HG03565 (cell line): Measurements from ENCODE around the gene MPC2.

Experiments used
- ATAC-seq: cut with Tn5 transposase; IDR thresholded peaks from one replicate; pipeline ENCODE4 v1.9.1; 2021; ENCODE audit warnings: mild to moderate bottlenecking, moderate library complexity; ENCODE audit not compliant: unreplicated experiment

Gene MPC2

DNA sequence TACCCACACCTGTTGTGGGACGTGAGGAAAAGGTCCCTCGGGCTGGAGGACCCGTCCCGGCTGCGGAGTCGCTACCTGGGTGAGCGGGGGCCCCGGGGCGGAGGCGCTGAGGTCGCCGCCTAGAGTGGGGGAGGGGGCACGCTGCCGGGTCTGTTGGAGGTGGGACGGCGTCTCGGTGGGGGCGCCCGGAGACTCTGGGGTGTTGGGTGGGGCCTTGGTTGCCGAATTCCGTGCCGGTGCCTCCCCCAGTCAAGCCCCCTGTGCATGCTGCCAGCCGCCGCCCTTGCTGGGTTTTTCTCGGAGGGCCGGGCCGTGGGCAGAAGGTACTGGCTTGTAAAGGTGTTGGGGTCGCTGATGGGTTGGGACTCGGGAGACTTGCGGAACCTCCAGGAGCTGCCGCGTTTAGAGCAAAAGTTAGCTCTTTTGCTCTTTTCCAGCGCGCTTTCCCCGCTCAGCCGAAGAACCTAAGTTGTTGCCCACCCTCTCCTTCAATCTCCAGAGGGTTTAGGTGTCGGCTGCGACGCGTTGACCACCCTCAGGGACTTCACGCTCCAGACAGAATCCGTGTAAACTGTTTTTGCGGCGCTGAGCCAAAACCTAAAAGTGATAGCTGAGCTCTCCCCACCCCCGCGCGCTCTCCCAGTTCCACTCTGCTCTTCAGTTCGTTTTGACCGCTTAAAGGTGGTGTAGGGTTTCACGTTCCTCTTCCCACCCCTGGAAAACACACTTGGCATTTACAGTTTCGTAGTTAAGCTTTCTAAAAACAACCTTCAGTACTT lies at the start of gene MPC2:
TSS of gene MPC2 (minus strand) at position 143 of the 779 bp plus-strand sequence. CDS start 1,231 bp downstream, outside the sequence.
- no peak for ATAC-seq

DNA sequence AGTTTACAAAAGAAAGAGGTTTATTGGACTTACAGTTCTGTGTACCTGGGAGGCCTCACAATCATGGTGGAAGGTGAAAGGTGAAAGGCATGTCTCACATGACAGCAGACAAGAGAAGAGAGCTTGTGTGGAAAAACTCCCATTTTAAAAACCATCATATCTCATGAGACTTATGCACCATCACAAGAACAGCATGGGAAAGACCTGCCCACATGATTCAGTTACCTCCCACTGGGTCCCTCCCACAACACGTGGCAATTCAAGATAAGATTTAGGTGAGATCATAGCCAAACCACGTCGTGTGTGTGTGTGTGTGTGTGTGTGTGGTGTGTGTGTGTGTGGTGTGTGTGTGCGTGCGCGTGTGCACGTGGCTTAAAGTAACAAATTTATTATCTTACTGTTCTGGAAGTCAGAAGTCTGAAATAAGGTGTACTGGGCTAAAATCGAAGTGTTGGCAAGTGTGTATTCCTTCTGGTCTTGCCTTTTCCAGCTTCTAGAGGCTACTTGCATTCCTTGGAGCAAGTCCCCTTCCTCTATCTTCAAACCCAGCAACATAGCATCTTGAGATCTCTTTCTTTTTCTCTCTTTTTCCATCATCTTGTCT lies 48.1 kb upstream of the MPC2 start:
- ATAC-seq, result no peak

DNA sequence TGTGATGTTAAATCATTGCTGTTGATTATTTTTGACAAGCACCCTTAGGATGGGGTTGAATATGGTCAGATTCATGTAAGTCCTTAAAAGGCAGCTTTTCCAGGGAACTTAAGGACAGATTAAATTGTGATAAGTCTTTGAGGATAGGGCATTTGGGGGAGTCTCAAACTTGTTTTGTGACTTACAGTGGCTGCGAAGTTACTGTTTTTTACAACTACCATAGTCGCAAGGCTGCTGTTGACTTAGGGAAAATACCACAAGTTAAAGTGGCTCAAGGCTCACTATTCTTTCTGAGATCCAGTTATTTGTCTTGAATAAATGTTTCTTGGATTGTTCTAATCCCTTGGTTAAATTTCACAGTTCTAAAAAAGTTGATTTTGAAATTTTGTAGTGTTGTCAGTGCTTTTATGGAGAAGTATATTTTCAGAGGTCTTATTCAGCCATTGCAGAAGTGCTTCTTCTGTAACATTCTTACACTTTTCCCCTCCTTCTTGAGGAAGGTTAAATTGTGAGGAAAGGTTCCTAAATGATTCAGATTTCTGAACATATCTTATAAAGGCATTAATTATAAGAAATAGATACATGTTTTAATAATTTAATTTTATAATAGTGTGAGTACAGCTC lies 47.0 kb upstream of the MPC2 start:
- no peak for ATAC-seq

DNA sequence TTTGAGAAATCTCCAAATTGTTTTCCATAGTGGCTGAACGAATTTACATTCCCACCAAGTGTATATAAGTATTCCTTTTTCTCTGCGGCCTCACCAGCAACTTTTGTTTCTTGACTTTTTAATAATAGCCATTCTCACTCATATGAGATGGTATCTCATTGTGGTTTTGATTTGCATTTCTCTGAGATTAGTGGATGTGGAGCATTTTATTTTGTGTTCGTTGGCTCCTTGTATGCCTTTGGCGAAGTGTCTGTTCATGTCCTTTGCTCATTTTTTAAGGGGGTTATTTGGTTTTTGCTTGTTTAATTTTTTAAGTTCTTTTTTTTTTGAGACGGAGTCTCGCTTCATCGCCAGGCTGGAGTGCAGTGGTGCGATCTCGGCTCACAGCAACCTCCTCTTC lies 45.1 kb upstream of the MPC2 start:
- ATAC-seq, result no peak

DNA sequence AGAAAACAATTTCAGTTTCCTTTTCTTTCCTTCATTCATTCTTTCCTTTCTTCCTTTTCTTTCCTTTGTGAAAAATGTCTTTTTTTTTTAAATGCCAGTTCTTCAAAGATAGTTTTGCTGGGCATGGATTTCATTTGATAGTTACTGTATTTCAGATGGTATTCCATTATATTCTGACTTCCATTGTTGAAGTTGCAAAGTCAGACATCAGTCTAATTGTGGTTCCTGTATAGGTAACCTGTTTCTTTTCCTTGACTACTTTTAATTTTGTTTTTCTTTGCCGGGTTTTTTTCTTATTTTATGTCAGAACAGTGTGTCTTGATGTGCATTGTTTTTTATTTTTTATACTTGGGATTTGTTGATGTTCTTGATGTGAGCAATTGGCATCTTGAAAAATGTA lies 40.4 kb upstream of the MPC2 start:
- no peak for ATAC-seq

DNA sequence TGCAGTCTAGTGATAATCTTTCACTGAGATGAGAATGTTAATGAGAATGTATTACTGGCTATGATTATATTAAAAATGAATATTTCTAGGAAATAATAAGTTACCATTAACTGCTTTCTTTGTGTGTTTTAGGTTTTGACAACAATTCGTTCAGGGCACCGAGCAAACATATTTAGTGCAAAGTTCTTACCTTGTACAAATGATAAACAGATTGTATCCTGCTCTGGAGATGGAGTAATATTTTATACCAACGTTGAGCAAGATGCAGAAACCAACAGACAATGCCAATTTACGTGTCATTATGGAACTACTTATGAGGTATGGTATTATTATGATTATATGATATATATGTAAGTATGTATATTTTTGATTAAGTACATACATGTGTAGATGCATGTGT lies 37.8 kb upstream of the MPC2 start:
- no peak for ATAC-seq

DNA sequence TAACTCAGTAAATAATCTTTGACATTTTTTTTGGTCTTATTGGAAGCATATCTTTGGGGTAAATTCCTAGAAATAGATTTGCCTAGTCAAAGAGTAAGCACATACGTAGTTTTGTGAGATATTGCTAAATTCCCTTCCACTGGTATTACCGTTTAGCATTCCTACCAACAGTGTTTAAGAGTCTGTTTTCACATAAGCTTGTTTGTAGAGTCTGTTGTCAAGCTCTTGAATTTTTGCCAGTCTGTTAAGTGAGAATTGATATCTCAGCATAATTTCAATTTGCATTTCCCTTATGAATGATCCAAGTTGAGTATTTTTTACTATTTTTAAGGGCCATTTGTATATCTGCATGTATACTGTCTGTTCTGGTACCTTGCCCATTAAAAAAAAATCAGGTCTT lies 37.0 kb upstream of the MPC2 start:
- ATAC-seq, result no peak

DNA sequence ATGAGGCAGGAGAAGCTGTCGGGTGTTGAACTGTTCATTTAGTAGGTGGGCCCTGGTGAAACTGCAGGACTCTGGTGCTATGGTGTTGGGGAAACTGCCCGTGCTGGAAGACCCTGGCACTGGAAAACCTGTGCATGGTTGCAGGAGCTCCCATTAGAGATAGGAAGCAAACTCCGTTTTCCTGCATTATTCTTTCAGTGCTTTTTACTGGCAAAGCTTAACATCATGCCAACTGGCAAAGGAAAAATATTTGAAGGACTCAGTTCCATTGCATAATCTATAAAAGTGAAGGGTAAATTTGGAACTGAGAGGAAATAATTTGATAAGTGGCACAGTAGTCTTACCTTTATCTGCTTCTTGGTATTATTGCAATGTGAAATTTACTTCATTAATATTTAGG lies 31.7 kb upstream of the MPC2 start:
- ATAC-seq, result no peak

DNA sequence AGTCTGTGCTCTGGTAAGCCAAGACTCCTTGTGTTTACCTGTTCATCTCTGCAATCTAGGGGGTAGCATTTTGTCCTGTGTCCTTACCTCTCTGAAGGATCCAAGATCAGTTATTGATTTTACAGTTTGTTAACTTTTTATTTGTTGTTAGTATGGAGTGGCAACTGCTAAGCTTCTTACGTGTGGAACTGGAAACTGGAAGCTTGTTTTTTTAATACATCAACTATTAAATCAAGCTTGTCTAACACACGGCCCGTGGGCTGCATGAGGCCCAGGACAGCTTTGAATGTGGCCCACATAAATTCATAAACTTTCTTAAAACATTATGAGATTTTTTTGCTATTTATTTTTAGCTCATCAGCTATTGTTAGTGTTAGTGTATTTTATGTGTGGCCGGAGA lies 29.2 kb upstream of the MPC2 start:
- no peak for ATAC-seq

DNA sequence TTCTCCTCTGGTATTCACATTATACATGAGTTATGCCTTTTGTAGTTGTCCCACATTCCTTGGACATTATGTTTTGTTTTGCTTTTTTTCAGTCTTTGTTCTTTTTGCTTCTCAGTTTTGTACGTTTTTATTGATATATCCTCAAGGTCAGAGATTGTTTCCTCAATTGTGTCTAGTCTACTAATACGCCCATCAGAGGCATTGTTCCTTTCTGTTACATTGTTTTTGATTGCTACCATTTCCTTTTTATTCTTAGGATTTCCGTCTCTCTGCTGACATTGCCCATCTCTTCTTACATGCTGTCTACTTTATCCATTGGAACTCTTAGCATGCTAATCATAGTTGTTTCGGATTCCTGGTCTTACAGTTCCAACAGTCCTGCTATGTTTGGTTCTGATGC lies 27.8 kb upstream of the MPC2 start:
- ATAC-seq, result no peak

DNA sequence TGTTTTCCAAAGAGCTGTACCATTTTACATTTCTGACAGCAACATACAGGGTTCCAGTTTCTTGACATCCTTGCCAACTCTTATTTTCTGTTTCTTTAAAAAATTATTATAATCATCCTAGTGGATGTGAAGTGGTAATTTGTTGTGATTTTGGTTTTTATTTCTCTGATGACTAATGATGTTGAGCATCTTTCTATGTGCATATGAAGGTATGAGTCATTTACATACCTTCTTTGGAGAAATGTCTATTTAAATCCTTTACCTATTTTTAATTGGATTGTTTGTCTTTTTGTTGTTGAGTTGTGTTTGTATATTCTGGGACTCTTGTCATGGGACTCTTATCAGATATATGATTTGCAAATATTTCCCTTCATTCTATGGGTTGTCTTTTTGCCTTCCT lies 20.8 kb upstream of the MPC2 start:
- no peak for ATAC-seq

DNA sequence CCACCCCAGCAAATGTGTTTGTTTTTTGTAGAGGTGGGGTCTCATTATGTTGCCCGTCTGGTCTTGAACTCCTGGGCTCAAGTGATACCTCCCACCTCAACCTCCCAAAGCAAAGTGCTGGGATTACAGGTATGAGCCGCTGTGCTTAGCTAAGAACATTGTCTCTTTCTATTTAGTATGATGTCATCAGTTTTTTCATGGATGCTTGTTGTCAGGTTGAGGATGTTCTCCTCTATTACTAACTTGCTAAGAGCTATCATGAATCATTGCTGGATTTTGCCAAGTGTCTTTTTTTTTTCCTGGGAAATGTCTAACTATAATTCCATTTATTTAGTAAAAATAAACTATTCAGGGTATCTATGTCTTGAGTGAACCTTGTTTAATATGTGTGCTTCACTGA lies 19.0 kb upstream of the MPC2 start:
- ATAC-seq, result no peak

DNA sequence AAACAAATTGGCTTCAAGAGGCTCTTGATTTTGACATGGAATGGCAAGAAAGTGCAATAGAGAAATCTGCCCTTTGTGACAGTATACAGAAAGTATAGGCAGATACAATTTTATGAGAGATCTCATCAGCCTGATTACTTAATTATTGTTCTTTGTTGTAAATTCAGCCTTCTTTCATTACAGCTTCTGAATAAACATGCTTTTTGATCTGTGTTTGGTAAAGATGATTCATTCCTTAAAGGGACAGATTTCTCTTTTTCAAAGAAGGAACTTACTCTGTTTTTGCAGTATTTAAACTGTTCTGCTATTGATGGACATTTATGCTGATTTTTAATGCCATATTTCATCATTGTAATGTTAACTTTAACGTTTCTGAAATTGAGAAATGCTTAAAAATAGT lies 13.7 kb upstream of the MPC2 start:
- ATAC-seq, result no peak

DNA sequence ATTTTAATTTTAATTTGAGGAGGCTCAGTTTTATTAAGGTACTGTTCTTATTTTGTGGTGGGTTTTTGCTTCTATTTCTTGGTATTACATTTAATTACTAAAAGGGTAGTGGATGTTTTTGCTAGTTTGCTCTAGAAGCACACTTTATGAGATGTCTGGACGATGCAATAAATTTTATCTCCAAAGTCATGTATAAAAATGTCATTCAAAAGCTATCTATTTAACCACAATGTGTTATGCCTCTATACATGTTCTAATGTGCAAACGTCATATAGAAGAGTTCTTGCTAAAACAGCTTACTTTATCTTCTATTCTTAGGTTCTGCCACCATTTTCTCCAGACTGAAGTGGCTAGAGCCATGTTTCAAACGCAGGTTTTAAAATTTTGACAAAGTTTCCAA lies 12.9 kb upstream of the MPC2 start:
- ATAC-seq, result no peak

DNA sequence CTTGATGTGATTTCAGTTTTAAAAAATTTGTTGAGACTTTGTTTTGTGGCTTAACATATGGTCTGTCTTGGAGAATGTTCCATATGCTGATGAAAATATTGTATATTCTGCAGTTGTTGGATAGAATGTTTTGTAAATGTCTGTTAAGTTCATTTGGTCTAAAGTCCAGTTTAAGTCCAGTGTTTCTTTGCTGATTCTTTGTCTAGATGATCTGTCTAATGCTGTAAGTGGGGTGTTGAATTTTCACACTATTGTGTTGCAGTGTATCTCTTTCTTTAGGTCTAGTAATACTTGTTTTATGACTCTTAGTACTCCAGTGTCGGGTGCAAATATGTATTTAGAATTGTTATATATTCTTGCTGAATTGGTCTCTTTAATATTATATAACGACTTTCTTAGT lies 10.9 kb upstream of the MPC2 start:
- no peak for ATAC-seq

DNA sequence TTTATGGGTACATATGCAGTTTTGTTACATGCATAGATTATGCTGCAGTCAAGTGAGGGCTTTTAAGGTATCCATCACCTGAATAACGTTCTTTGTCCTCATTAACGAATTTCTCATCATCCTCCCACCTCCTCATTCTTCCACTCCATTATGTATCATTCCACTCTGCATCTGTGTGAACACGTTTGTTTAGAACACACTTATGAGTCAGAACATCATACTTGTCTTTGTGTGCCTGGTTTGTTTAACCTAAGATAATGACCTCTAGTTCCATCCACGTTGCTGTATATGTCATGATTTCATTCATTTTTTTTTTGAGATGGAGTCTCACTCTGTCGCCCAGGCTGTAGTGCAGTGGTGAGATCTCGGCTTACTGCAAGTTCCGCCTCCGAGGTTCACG lies 6.7 kb upstream of the MPC2 start:
- ATAC-seq, result no peak

DNA sequence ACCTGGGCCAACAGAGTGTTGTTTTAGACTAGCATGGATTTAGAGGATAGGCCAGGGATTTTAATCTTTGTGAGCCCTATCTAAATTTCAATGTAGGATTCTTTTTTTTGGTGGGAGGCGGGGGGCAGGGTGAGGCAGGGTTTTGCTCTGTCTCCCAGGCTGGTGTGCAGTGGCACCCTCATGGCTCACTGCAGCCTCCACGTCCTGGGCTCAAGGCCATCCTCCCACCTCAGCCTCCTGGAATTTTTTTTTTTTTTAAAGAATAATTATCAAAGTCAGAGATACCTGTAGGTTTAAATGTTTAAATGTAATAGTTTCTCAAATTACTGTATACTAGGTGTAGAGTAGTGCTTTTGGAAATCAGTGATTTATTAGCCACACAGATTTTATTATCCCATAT lies 3.4 kb upstream of the MPC2 start:
- no peak for ATAC-seq

DNA sequence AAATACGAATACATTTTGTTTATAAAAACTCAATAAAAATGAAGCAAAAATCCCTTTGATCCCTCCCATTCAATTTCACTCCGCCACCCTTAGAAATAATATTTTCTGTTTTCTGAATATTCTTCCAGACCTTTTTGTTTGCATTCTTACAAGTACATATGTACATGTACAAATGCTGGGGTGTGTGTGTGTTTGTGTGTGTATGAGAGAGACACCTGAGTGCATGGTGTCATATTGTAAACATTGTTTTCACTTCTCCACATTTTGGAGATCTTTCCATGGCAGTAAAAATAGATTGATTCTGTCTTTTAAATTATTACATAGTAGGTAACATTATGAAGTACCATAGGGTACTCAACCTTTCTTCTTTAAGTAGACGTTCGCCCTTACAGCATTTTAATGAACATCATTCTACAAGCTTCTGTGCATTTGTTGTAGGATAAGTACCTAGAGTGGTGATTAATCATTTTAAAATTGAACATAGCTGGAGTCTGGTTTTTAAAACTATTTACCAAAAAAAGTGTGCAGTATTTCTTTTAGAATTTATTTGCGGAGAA lies 1.3 kb upstream of the MPC2 start:
- no peak for ATAC-seq

DNA sequence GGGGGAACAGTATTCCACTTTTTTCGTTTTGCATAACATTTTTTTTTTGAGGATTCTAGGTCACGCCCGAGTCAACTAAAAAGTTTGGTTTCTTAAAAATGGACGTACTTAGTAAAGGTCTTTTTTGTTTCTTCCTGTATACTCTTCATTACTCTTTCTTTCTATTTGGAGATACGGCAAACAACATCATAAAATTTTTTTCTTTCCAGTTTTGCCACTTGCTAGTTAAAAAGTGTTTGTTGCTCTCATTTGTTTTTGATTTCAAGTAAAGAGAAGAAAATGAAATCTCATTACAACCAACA lies 788 bp upstream of the MPC2 start:
- ATAC-seq, result no peak

DNA sequence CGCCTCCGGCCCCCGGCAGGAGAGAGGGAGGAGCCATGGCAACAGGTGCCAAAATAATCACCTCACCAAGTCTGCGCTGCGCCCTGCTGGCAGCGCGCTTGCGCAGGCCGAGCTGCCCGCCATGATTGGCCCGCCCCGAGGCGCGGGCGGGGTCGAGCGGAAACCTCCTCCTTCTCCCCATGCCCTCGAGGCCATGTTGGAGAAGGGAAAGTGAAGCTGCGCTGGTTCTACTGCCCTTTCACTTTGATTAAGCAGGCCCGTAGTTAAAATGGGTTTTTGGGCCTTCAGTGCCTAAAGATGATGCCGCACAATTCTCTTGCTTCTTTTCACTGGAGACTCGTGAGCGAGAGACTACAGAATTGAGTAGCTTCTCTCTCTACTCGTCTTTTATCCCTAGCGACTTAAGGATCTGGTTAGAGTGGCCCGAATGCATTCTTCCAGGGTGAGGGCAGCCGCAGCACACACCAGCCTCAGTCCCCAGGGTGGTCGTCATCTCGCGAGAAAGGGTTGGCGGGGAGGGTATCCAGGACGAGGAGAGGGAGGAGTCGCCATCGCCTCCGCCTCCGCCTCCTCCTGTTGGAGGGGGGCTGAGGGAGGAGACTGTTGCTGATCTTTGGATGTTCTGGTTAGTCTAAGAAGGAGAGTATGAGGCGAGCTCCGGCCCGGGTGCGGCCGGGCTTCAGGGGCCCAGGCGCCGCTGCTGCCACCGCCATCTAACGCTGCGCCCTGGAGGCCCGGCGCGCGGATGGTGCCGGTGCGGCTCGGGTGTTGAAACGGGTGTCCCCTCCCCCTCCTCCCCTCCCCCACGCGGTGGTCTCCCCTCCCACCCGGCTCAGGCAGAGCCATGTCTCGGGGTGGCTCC lies 573 bp downstream of the MPC2 start, which contains the start of gene DCAF6:
TSS of gene DCAF6 (plus strand) at position 616 of the 862 bp plus-strand sequence. CDS start at position 845, 229 bp downstream.
- peak; percentile 75 for ATAC-seq
